Mesenchymal stem cell (in vitro differentiated cells and primary cell): ENCODE data around the gene RHOB. TPM values are rescaled to one million over a fixed set of nuclear protein-coding genes. Genes with fewer than 3 reads are reported as not detected.

ENCODE experiments used
- small RNA-seq: library from polyadenylated mRNA; stranded (forward); fragments of <200 nt; extraction: miRNeasy Mini kit (QIAGEN cat#:217004); gene quantifications from one replicate; pipeline ENCODE3, GENCODE V24; 2013; ENCODE audit warnings: low read depth

The RHOB gene

Small RNA genes within 50 kb of the gene (small RNA-seq; reads per million reads assigned to genes)
- gene RF00019 (not detected), gene RNA5SP86 (not detected)
